HEK293T (cell line): ENCODE data around the gene FSCN2.

Source experiments
- CTCF ChIA-PET: fragments of 350-600 bp; formaldehyde crosslinking; extraction: SDS; loops from one replicate; lab custom pipeline; 2021; ENCODE audit warnings: antibody characterized with exemption, inconsistent platforms; lab: Yijun Ruan, JAX
- POLR2A ChIA-PET: fragments of 350-600 bp; formaldehyde crosslinking; extraction: SDS; loops from one replicate; lab custom pipeline; 2020; ENCODE audit warnings: antibody characterized with exemption, inconsistent platforms; lab: Yijun Ruan, JAX
- DNase-seq: peaks from one replicate; pipeline ENCODE4 v3.0.0; 2012; ENCODE audit warnings: mixed read lengths; ENCODE audit errors: extremely low spot score
- ARNT ChIP-seq: fragments of 450-650 bp; IDR thresholded peaks from 2 replicates; pipeline ENCODE4 v1.6.1; 2017; ENCODE audit warnings: mild to moderate bottlenecking
- BHLHE40 ChIP-seq: fragments of 450-650 bp; IDR thresholded peaks from 2 replicates; pipeline ENCODE4 v1.6.1; 2016; ENCODE audit warnings: mild to moderate bottlenecking, moderate library complexity, borderline replicate concordance
- CTBP1 ChIP-seq: fragments of 450-650 bp; IDR thresholded peaks from 2 replicates; pipeline ENCODE4 v1.6.1; 2016; ENCODE audit warnings: borderline replicate concordance
- ELF4 ChIP-seq: fragments of 450-650 bp; IDR thresholded peaks from 2 replicates; pipeline ENCODE4 v1.6.1; 2017; ENCODE audit warnings: antibody characterized with exemption
- FOXA1 ChIP-seq: fragments of 450-650 bp; IDR thresholded peaks from 2 replicates; pipeline ENCODE4 v1.6.1; 2016; ENCODE audit warnings: mild to moderate bottlenecking
- FOXK2 ChIP-seq: fragments of 450-650 bp; IDR thresholded peaks from 2 replicates; pipeline ENCODE4 v1.6.1; 2016; ENCODE audit warnings: mild to moderate bottlenecking
- FOXM1 ChIP-seq: fragments of 450-650 bp; IDR thresholded peaks from 2 replicates; pipeline ENCODE4 v1.6.1; 2017; ENCODE audit warnings: mild to moderate bottlenecking, borderline replicate concordance
- HDGF ChIP-seq: fragments of 450-650 bp; IDR thresholded peaks from 2 replicates; pipeline ENCODE4 v1.6.1; 2017; ENCODE audit warnings: antibody characterized with exemption, borderline replicate concordance
- L3MBTL2 ChIP-seq: fragments of 450-650 bp; conservative IDR thresholded peaks from 2 replicates; pipeline ENCODE4 v1.6.1; 2016; ENCODE audit warnings: mild to moderate bottlenecking
- LEF1 ChIP-seq: fragments of 450-650 bp; IDR thresholded peaks from 2 replicates; pipeline ENCODE4 v1.6.1; 2017; ENCODE audit warnings: mild to moderate bottlenecking, borderline replicate concordance
- NFRKB ChIP-seq: fragments of 450-650 bp; IDR thresholded peaks from 2 replicates; pipeline ENCODE4 v1.6.1; 2016; ENCODE audit warnings: mild to moderate bottlenecking, moderate library complexity
- PKNOX1 ChIP-seq: fragments of 450-650 bp; IDR thresholded peaks from 2 replicates; pipeline ENCODE4 v1.6.1; 2016
- SP1 ChIP-seq: fragments of 450-650 bp; IDR thresholded peaks from 2 replicates; pipeline ENCODE4 v1.6.1; 2017
- SUZ12 ChIP-seq: fragments of 450-650 bp; IDR thresholded peaks from 2 replicates; pipeline ENCODE4 v1.6.1; 2016; ENCODE audit warnings: mild to moderate bottlenecking
- TARDBP ChIP-seq: fragments of 450-650 bp; IDR thresholded peaks from 2 replicates; pipeline ENCODE4 v1.6.1; 2016
- ZNF384 ChIP-seq: fragments of 450-650 bp; IDR thresholded peaks from 2 replicates; pipeline ENCODE4 v1.6.1; 2016

Gene FSCN2

GRCh38 chr17:81481815-81482505 is 46.2 kb upstream of the FSCN2 start:
- no peak for TF ChIP-seq BHLHE40
- no peak for TF ChIP-seq ZNF384
- TF ChIP-seq FOXA1, result no peak
- no peak for TF ChIP-seq TARDBP
- TF ChIP-seq NFRKB, result no peak
- no peak for TF ChIP-seq PKNOX1
- no peak for TF ChIP-seq FOXK2
- TF ChIP-seq HDGF, result no peak
- no peak for TF ChIP-seq ELF4
- no peak for TF ChIP-seq ARNT
- TF ChIP-seq SP1, result no peak
- TF ChIP-seq L3MBTL2, result no peak
- no peak for TF ChIP-seq SUZ12
- no peak for TF ChIP-seq FOXM1
- ChIA-PET CTCF (no interaction called here), POLR2A (no interaction called here)
- DNase-seq, result no peak

- DNase-seq, result no peak
- ChIA-PET CTCF (no interaction called here), POLR2A (no interaction called here)
- TF ChIP-seq CTBP1 (no peak), HDGF (no peak), NFRKB (no peak), ARNT (no peak), ZNF384 (no peak), FOXM1 (no peak), TARDBP (no peak), PKNOX1 (no peak), LEF1 (no peak), FOXK2 (no peak), L3MBTL2 (no peak), ELF4 (no peak)
Measured at GRCh38 chr17:81482673-81483072, 45.5 kb upstream of the FSCN2 start.

- CTCF ChIA-PET, result no interaction called here
- POLR2A ChIA-PET, result interaction anchor here (1.9 kb wide), 1 partner anchor 89 kb away, joined by 18 read pairs; the partner anchor contains the start of gene BAHCC1
- DNase-seq, result no peak
- TF ChIP-seq SUZ12, result no peak
- TF ChIP-seq LEF1, result no peak
- TF ChIP-seq ZNF384, result no peak
- TF ChIP-seq ARNT, result no peak
- no peak for TF ChIP-seq HDGF
- TF ChIP-seq FOXA1, result no peak
- TF ChIP-seq BHLHE40, result no peak
- TF ChIP-seq SP1, result no peak
- TF ChIP-seq ELF4, result no peak
- TF ChIP-seq L3MBTL2, result no peak
- no peak for TF ChIP-seq NFRKB
- TF ChIP-seq CTBP1, result no peak
- no peak for TF ChIP-seq FOXK2
- TF ChIP-seq PKNOX1, result no peak
- no peak for TF ChIP-seq TARDBP
- TF ChIP-seq FOXM1, result no peak
Measured at GRCh38 chr17:81483085-81483861, 44.9 kb upstream of the FSCN2 start.

- ChIA-PET CTCF (interaction anchor here (1.1 to 1.3 kb wide), 3 partner anchors 118 to 229 kb away, joined by 5 to 18 read pairs (median 7); no protein-coding TSS in a partner anchor), POLR2A (interaction anchor here (1.1 to 1.9 kb wide), 3 partner anchors 52 to 192 kb away, joined by 3 to 18 read pairs (median 9); partner anchors contain the start of gene BAHCC1)
- TF ChIP-seq HDGF (peak; percentile 39; the same call in 1 of the 2 replicates), CTBP1 (no peak)
- no peak for DNase-seq
Measured at GRCh38 chr17:81483862-81484194, 44.3 kb upstream of the FSCN2 start.

GRCh38 chr17:81484195-81484979 is 43.8 kb upstream of the FSCN2 start:
- peak; percentile 91 for DNase-seq
- TF ChIP-seq FOXK2 (no peak), FOXM1 (0 out of 2 replicates have a peak, but pooled peaks have one; percentile 25), PKNOX1 (no peak), L3MBTL2 (peak; percentile 88), TARDBP (no peak), LEF1 (peak; percentile 90), ARNT (peak; percentile 72), ZNF384 (no peak)
- ChIA-PET POLR2A (interaction anchor here (0.6 to 1.9 kb wide), 23 partner anchors 23 to 245 kb away, joined by 3 to 18 read pairs (median 4); partner anchors contain the start of genes ACTG1, BAHCC1, NDUFAF8 and SLC38A10), CTCF (interaction anchor here (0.6 to 1.5 kb wide), 28 partner anchors 9 to 389 kb away, joined by 3 to 22 read pairs (median 4); partner anchors contain the start of gene BAHCC1)
